ENCODE measurements around the gene HOXC5.
"Not testable (repeated sequence)": the region's sequence is repeated elsewhere in the genome, so short reads cannot be mapped to it uniquely, and the experiment has no call there.

The HOXC5 gene

GRCh38 chr12:54058128-54058768 lies 25.4 kb downstream of the HOXC5 start:
- H3K36me3 Mint-ChIP-seq (ENCODE audit: low read depth): no peaks in the 10 kb centered on the region
- peaks cover 12% of the 10 kb centered on the region for H3K4me1 Mint-ChIP-seq (ENCODE audit: low read depth)
- peaks cover 81% of the 10 kb centered on the region for H3K27me3 Mint-ChIP-seq
- H3K9me3 Mint-ChIP-seq: no peaks in the 10 kb centered on the region
- H3K27ac Mint-ChIP-seq: no peak overlapping the region
- no peak overlapping the region for H3K4me3 Mint-ChIP-seq

- Mint-ChIP-seq H3K4me3 (no peak overlapping the region), H3K9me3 (no peaks in the 10 kb centered on the region), H3K27me3 (peaks cover 78% of the 10 kb centered on the region), H3K4me1 (ENCODE audit: low read depth) (peaks cover 3% of the 10 kb centered on the region), H3K27ac (no peak overlapping the region), H3K36me3 (ENCODE audit: low read depth) (no peaks in the 10 kb centered on the region)
Observed at GRCh38 chr12:54059668-54060067, 26.8 kb downstream of the HOXC5 start.

GRCh38 chr12:54060174-54060974 lies 27.5 kb downstream of the HOXC5 start:
- Mint-ChIP-seq H3K4me1 (ENCODE audit: low read depth) (no peaks in the 10 kb centered on the region), H3K4me3 (no peak overlapping the region), H3K9me3 (no peaks in the 10 kb centered on the region), H3K27ac (no peak overlapping the region), H3K27me3 (peaks cover 74% of the 10 kb centered on the region), H3K36me3 (ENCODE audit: low read depth) (no peaks in the 10 kb centered on the region)

GRCh38 chr12:54060975-54061778 lies 28.3 kb downstream of the HOXC5 start:
- peaks cover 71% of the 10 kb centered on the region for H3K27me3 Mint-ChIP-seq

GRCh38 chr12:54065677-54066076 lies 32.8 kb downstream of the HOXC5 start:
- no peak overlapping the region for H3K4me3 Mint-ChIP-seq
- no peak overlapping the region for H3K27ac Mint-ChIP-seq
- no peaks in the 10 kb centered on the region for H3K4me1 Mint-ChIP-seq (ENCODE audit: low read depth)
- H3K9me3 Mint-ChIP-seq: no peaks in the 10 kb centered on the region
- H3K27me3 Mint-ChIP-seq: peaks cover 56% of the 10 kb centered on the region
- no peaks in the 10 kb centered on the region for H3K36me3 Mint-ChIP-seq (ENCODE audit: low read depth)

More at GRCh38 chr12:54060975-54061778, 28.3 kb downstream of the HOXC5 start:
- no peak overlapping the region for H3K4me3 Mint-ChIP-seq
- no peaks in the 10 kb centered on the region for H3K4me1 Mint-ChIP-seq (ENCODE audit: low read depth)
- no peaks in the 10 kb centered on the region for H3K36me3 Mint-ChIP-seq (ENCODE audit: low read depth)
- no peak overlapping the region for H3K27ac Mint-ChIP-seq
- no peaks in the 10 kb centered on the region for H3K9me3 Mint-ChIP-seq

GRCh38 chr12:54066408-54066807 lies 33.6 kb downstream of the HOXC5 start:
- H3K9me3 Mint-ChIP-seq: no peaks in the 10 kb centered on the region
- no peaks in the 10 kb centered on the region for H3K36me3 Mint-ChIP-seq (ENCODE audit: low read depth)
- H3K4me3 Mint-ChIP-seq: no peak overlapping the region
- peaks cover 56% of the 10 kb centered on the region for H3K27me3 Mint-ChIP-seq
- H3K4me1 Mint-ChIP-seq (ENCODE audit: low read depth): no peaks in the 10 kb centered on the region
- no peak overlapping the region for H3K27ac Mint-ChIP-seq

GRCh38 chr12:54068418-54069070 lies 35.7 kb downstream of the HOXC5 start:
- Mint-ChIP-seq H3K27me3 (peaks cover 37% of the 10 kb centered on the region), H3K27ac (no peak overlapping the region), H3K36me3 (ENCODE audit: low read depth) (no peaks in the 10 kb centered on the region), H3K4me3 (no peak overlapping the region), H3K4me1 (ENCODE audit: low read depth) (no peaks in the 10 kb centered on the region), H3K9me3 (no peaks in the 10 kb centered on the region)

GRCh38 chr12:54071942-54072341 lies 39.1 kb downstream of the HOXC5 start:
- Mint-ChIP-seq H3K4me1 (ENCODE audit: low read depth) (no peaks in the 10 kb centered on the region), H3K9me3 (no peaks in the 10 kb centered on the region), H3K36me3 (ENCODE audit: low read depth) (no peaks in the 10 kb centered on the region), H3K27ac (no peak overlapping the region), H3K27me3 (peaks cover 24% of the 10 kb centered on the region), H3K4me3 (no peak overlapping the region)

GRCh38 chr12:54074308-54074707 lies 41.5 kb downstream of the HOXC5 start:
- H3K27ac Mint-ChIP-seq: no peak overlapping the region
- H3K9me3 Mint-ChIP-seq: no peaks in the 10 kb centered on the region
- H3K4me1 Mint-ChIP-seq (ENCODE audit: low read depth): no peaks in the 10 kb centered on the region
- no peaks in the 10 kb centered on the region for H3K36me3 Mint-ChIP-seq (ENCODE audit: low read depth)
- peaks cover 13% of the 10 kb centered on the region for H3K27me3 Mint-ChIP-seq
- H3K4me3 Mint-ChIP-seq: no peak overlapping the region

GRCh38 chr12:54075409-54075808 lies 42.6 kb downstream of the HOXC5 start:
- no peaks in the 10 kb centered on the region for H3K9me3 Mint-ChIP-seq
- H3K4me1 Mint-ChIP-seq (ENCODE audit: low read depth): no peaks in the 10 kb centered on the region
- H3K27me3 Mint-ChIP-seq: peaks cover 13% of the 10 kb centered on the region
- H3K36me3 Mint-ChIP-seq (ENCODE audit: low read depth): no peaks in the 10 kb centered on the region
- H3K4me3 Mint-ChIP-seq: no peak overlapping the region
- no peak overlapping the region for H3K27ac Mint-ChIP-seq

- peaks cover 2% of the 10 kb centered on the region for H3K4me1 Mint-ChIP-seq (ENCODE audit: low read depth)
- H3K36me3 Mint-ChIP-seq (ENCODE audit: low read depth): no peaks in the 10 kb centered on the region
- no peaks in the 10 kb centered on the region for H3K9me3 Mint-ChIP-seq
- no peak overlapping the region for H3K27ac Mint-ChIP-seq
- H3K4me3 Mint-ChIP-seq: no peak overlapping the region
- H3K27me3 Mint-ChIP-seq: peaks cover 9% of the 10 kb centered on the region
Observed at GRCh38 chr12:54075974-54076373, 43.1 kb downstream of the HOXC5 start.

GRCh38 chr12:54077843-54078242 lies 45.0 kb downstream of the HOXC5 start:
- peaks cover 17% of the 10 kb centered on the region for H3K4me1 Mint-ChIP-seq (ENCODE audit: low read depth)
- not testable (repeated sequence) for H3K9me3 Mint-ChIP-seq; H3K4me3 Mint-ChIP-seq; H3K27ac Mint-ChIP-seq; H3K27me3 Mint-ChIP-seq; H3K36me3 Mint-ChIP-seq (ENCODE audit: low read depth)

GRCh38 chr12:54079115-54079514 lies 46.3 kb downstream of the HOXC5 start:
- H3K9me3 Mint-ChIP-seq; H3K36me3 Mint-ChIP-seq (ENCODE audit: low read depth); H3K4me3 Mint-ChIP-seq; H3K27me3 Mint-ChIP-seq; H3K27ac Mint-ChIP-seq: not testable (repeated sequence)
- H3K4me1 Mint-ChIP-seq (ENCODE audit: low read depth): peaks cover 27% of the 10 kb centered on the region

- not testable (repeated sequence) for H3K27me3 Mint-ChIP-seq; H3K4me3 Mint-ChIP-seq; H3K9me3 Mint-ChIP-seq; H3K36me3 Mint-ChIP-seq (ENCODE audit: low read depth)
- peaks cover 27% of the 10 kb centered on the region for H3K4me1 Mint-ChIP-seq (ENCODE audit: low read depth)
- H3K27ac Mint-ChIP-seq: peak overlapping the region; percentile 1
Observed at GRCh38 chr12:54080008-54080924, 47.4 kb downstream of the HOXC5 start.

All from stimulated activated naive CD8-positive, alpha-beta T cell treated with anti-CD3 and anti-CD28 coated beads, Interleukin-15, Interleukin-2, amounts not matched to agents 100 ng/mL and 50 ng/mL, for 24 hours (primary cell).